HCT116 (cell line): ENCODE data around the gene PIGC. TPM values are rescaled to one million over a fixed set of nuclear protein-coding genes. Genes with fewer than 3 reads are reported as not detected.

Experiments
- ATAC-seq: fragments of 200-7000 bp; cut with Tn5 transposase; 2 replicates; pipeline ENCODE4 v1.9.1; 2020; ENCODE audit warnings: mild to moderate bottlenecking, moderate library complexity
- BruUV-seq: library from RNA; stranded (reverse); fragments of 400-500 nt; replicated peaks from 2 replicates; lab custom pipeline; 2021; lab: Mats Ljungman, UMichigan
- CTCF ChIA-PET: fragments of 300-600 bp; sonication (Branson Sonifier 250); formaldehyde crosslinking; loops from one replicate; lab custom pipeline; 2021; ENCODE audit warnings: antibody characterized with exemption; lab: Charles Lee
- POLR2A ChIA-PET: fragments of 300-600, 350-600 bp; sonication (Branson Sonifier 250); formaldehyde crosslinking; loops from one replicate; lab custom pipeline; 2021; ENCODE audit warnings: antibody characterized with exemption; lab: Charles Lee
- RAD21 ChIA-PET, 2 experiments: fragments of 300-600 bp; sonication (Branson Sonifier 250); formaldehyde crosslinking; loops; one replicate each; lab custom pipeline; 2023; ENCODE audit warnings: low total read pairs in 2 of 2; ENCODE audit not compliant: uncharacterized antibody in 2 of 2, unreplicated experiment in 2 of 2, low non-redundant PET in 1 of 2; lab: Charles Lee
- DNase-seq: peaks from one replicate; pipeline ENCODE4 v3.0.0-alpha.2; 2010; ENCODE audit warnings: low read depth, low spot score
- H2AFZ ChIP-seq: fragments of 200-600 bp; shearing (Covaris generic), sonication (generic); 2 replicates; pipeline ENCODE4 v1.6.1; 2017; ENCODE audit warnings: low read depth, mixed run types, mixed read lengths, antibody characterized with exemption, low read length; ENCODE audit not compliant: poor library complexity, severe bottlenecking
- H3K27ac ChIP-seq: 2 replicates; pipeline ENCODE4 v1.5.1; 2012; ENCODE audit warnings: low read depth, low read length
- H3K27me3 ChIP-seq: fragments of 200-600 bp; sonication (generic); 2 replicates; pipeline ENCODE4 v1.6.1; 2016; ENCODE audit warnings: mixed run types, low read length, mixed read lengths; ENCODE audit not compliant: insufficient read depth
- H3K36me3 ChIP-seq, 2 experiments: fragments of 200-500 bp in 1 of 2; fragments of 200-600 bp in 1 of 2; sonication (Bioruptor generic) in 1 of 2; sonication (generic) in 1 of 2; 2 replicates each; pipeline versions ENCODE4 v1.5.1 to v1.6.1; 2014 to 2016; ENCODE audit warnings: low read length in 2 of 2, inconsistent platforms in 1 of 2, mixed read lengths in 1 of 2, mixed run types in 1 of 2; ENCODE audit not compliant: insufficient read depth in 2 of 2, control insufficient read depth in 1 of 2
- H3K4me1 ChIP-seq, 2 experiments: fragments of 200-600 bp in 1 of 2; sonication (generic) in 1 of 2; 2 replicates each; pipeline versions ENCODE4 v1.5.1 to v1.6.1; 2012 to 2017; ENCODE audit warnings: low read length in 2 of 2, inconsistent platforms in 1 of 2, mild to moderate bottlenecking in 1 of 2, mixed read lengths in 1 of 2, mixed run types in 1 of 2, moderate library complexity in 1 of 2; ENCODE audit not compliant: insufficient read depth in 2 of 2, control insufficient read depth in 1 of 2
- H3K4me2 ChIP-seq: fragments of 200-600 bp; sonication (generic); 2 replicates; pipeline ENCODE4 v1.6.1; 2017; ENCODE audit warnings: mixed run types, low read length, mixed read lengths
- H3K4me3 ChIP-seq, 2 experiments: fragments of 200-600 bp in 1 of 2; sonication (generic) in 1 of 2; replicated peaks in 1 of 2; 2 replicates each; pipeline ENCODE4 v1.5.1; 2011 to 2016; ENCODE audit warnings: low read length in 2 of 2, control low read depth in 1 of 2, low read depth in 1 of 2, mild to moderate bottlenecking in 1 of 2, mixed read lengths in 1 of 2, mixed run types in 1 of 2
- H3K79me2 ChIP-seq: fragments of 200-600 bp; sonication (generic); 2 replicates; pipeline ENCODE4 v1.6.1; 2017; ENCODE audit warnings: mild to moderate bottlenecking, mixed run types, low read length, moderate library complexity, mixed read lengths; ENCODE audit not compliant: insufficient read depth
- H3K9ac ChIP-seq: fragments of 200-600 bp; sonication (generic); 2 replicates; pipeline ENCODE4 v1.6.1; 2016; ENCODE audit warnings: low read length, mixed read lengths
- H3K9me2 ChIP-seq: fragments of 200-600 bp; sonication (generic), shearing (Covaris generic); 2 replicates; pipeline ENCODE4 v1.6.1; 2017; ENCODE audit warnings: mixed run types, mild to moderate bottlenecking, moderate library complexity; ENCODE audit not compliant: insufficient read depth
- H3K9me3 ChIP-seq, 2 experiments: fragments of 200-500 bp in 1 of 2; fragments of 200-600 bp in 1 of 2; sonication (Bioruptor generic) in 1 of 2; sonication (generic) in 1 of 2; 2 replicates each; pipeline ENCODE4 v1.6.1; 2014 to 2017; ENCODE audit warnings: low read length in 2 of 2, mixed read lengths in 2 of 2, inconsistent platforms in 1 of 2, low read depth in 1 of 2, mild to moderate bottlenecking in 1 of 2, mixed run types in 1 of 2, moderate library complexity in 1 of 2; ENCODE audit not compliant: control insufficient read depth in 1 of 2, insufficient read depth in 1 of 2
- H4K20me1 ChIP-seq: fragments of 200-600 bp; sonication (generic), shearing (Covaris generic); 2 replicates; pipeline ENCODE4 v1.6.1; 2017; ENCODE audit warnings: mixed run types, mild to moderate bottlenecking, moderate library complexity; ENCODE audit not compliant: insufficient read depth
- CEBPB ChIP-seq: IDR thresholded peaks from 2 replicates; pipeline ENCODE4 v1.6.1; 2012; ENCODE audit warnings: low read depth
- EGR1 ChIP-seq: IDR thresholded peaks from 2 replicates; pipeline ENCODE4 v1.6.1; 2012; ENCODE audit warnings: low read depth
- ELF1 ChIP-seq: IDR thresholded peaks from 2 replicates; pipeline ENCODE4 v1.6.1; 2012; ENCODE audit warnings: low read depth, borderline replicate concordance
- EZH2phosphoT487 ChIP-seq: fragments of 200-600 bp; IDR thresholded peaks from 2 replicates; pipeline ENCODE4 v1.6.1; 2018; ENCODE audit warnings: antibody characterized with exemption, borderline replicate concordance
- FOSL1 ChIP-seq: IDR thresholded peaks from 2 replicates; pipeline ENCODE4 v1.6.1; 2012; ENCODE audit warnings: low read depth
- JUND ChIP-seq: IDR thresholded peaks from 2 replicates; pipeline ENCODE4 v1.6.1; 2012
- POLR2A ChIP-seq: IDR thresholded peaks from 2 replicates; pipeline ENCODE4 v1.7.0; 2011; ENCODE audit warnings: borderline replicate concordance; ENCODE audit not compliant: insufficient read depth, insufficient read length; ENCODE audit errors: extremely low read depth
- POLR2AphosphoS5 ChIP-seq: IDR thresholded peaks from 2 replicates; pipeline ENCODE4 v1.6.1; 2011; ENCODE audit warnings: mild to moderate bottlenecking, low read depth, low read length, moderate library complexity
- RAD21 ChIP-seq: IDR thresholded peaks from 2 replicates; pipeline ENCODE4 v1.6.1; 2012; ENCODE audit warnings: low read depth, mild to moderate bottlenecking
- TCF7L2 ChIP-seq: IDR thresholded peaks from 2 replicates; pipeline ENCODE4 v1.7.0; 2011; ENCODE audit warnings: borderline replicate concordance, inconsistent platforms; ENCODE audit not compliant: insufficient read depth, insufficient read length; ENCODE audit errors: extremely low read depth
- ZBTB33 ChIP-seq: IDR thresholded peaks from 2 replicates; pipeline ENCODE4 v1.6.1; 2011; ENCODE audit warnings: mild to moderate bottlenecking, low read length, moderate library complexity; ENCODE audit not compliant: insufficient replicate concordance; ENCODE audit errors: extremely low read depth
- ZFX ChIP-seq: fragments of 450-650 bp; IDR thresholded peaks from 2 replicates; pipeline ENCODE4 v1.6.1; 2017
- ZNF274 ChIP-seq: fragments of 200-500 bp; sonication (Bioruptor generic); IDR thresholded peaks from 2 replicates; pipeline ENCODE4 v1.6.1; 2014; ENCODE audit warnings: mild to moderate bottlenecking, low read depth, low read length, inconsistent platforms
- intact Hi-C: fragments of 100-400 bp; cut with micrococcal nuclease; formaldehyde crosslinking; loops from 2 replicates; pipeline ENCODE4 v1.10.0; 2022
- total RNA-seq: library from RNA; stranded (reverse); gene quantifications from one replicate; pipeline ENCODE4 v1.2.1, GENCODE V29; 2021; ENCODE audit not compliant: unreplicated experiment

Gene PIGC
- total RNA-seq, 1 experiment from 2014 or later = 11.9 TPM

- Histone ChIP-seq H3K79me2 (no peaks in the 10 kb centered on the region), H3K4me1 (no peaks in the 10 kb centered on the region), H3K4me2 (no peak overlapping the region), H4K20me1 (no peaks in the 10 kb centered on the region), H2AFZ (no peak overlapping the region), H3K36me3 (no peaks in the 10 kb centered on the region), H3K27ac (no peak overlapping the region), H3K9ac (no peak overlapping the region), H3K27me3 (no peaks in the 10 kb centered on the region), H3K9me2 (no peaks in the 10 kb centered on the region), H3K4me3 (no peak overlapping the region), H3K9me3 (no peaks in the 10 kb centered on the region)
- no peak for DNase-seq
- intact Hi-C loops = no loop called here
- ChIA-PET CTCF (no interaction called here), POLR2A (no interaction called here), RAD21 (no interaction called here)
- no peak for ATAC-seq
- TF ChIP-seq FOSL1 (no peak), POLR2A (no peak), RAD21 (no peak), ELF1 (no peak), TCF7L2 (no peak), ZBTB33 (no peak), CEBPB (no peak), JUND (no peak), POLR2AphosphoS5 (no peak), ZFX (no peak), EZH2phosphoT487 (no peak), EGR1 (no peak), ZNF274 (no peak)
- BruUV-seq = no TSS peak
Observed at GRCh38 chr1:172425339-172425738, 18.5 kb downstream of the PIGC start.
